K562 (cell line): ENCODE data around the gene SCPEP1. TPM values are rescaled to one million over a fixed set of nuclear protein-coding genes. Genes with fewer than 3 reads are reported as not detected.
A peak's percentile ranks its signal among the peaks of the same experiment; 100 is the strongest.

Experiments used
- BCL6 ChIP-seq: fragments of 250-450 bp; sonication (Bioruptor Pico); IDR thresholded peaks from 2 replicates; pipeline ENCODE4 v1.4.0; 2020
- EGR1 ChIP-seq: fragments of 450-650 bp; conservative IDR thresholded peaks from 2 replicates; pipeline ENCODE4 v1.6.1; 2017; ENCODE audit warnings: mild to moderate bottlenecking
- ETS1 ChIP-seq: conservative IDR thresholded peaks from 2 replicates; pipeline ENCODE4 v1.6.1; 2011; ENCODE audit warnings: low read depth, mild to moderate bottlenecking, low read length; ENCODE audit not compliant: control insufficient read depth
- FIP1L1 ChIP-seq: fragments of 200-400 bp; formaldehyde crosslinking; IDR thresholded peaks from 2 replicates; pipeline ENCODE4 v1.6.1; 2018; ENCODE audit warnings: mild to moderate bottlenecking, low read depth, low read length; ENCODE audit not compliant: poor library complexity, severe bottlenecking
- MGA ChIP-seq: fragments of 450-650 bp; IDR thresholded peaks from 2 replicates; pipeline ENCODE4 v1.6.1; 2016; ENCODE audit warnings: mild to moderate bottlenecking, moderate library complexity
- NCOA1 ChIP-seq: fragments of 450-650 bp; IDR thresholded peaks from 2 replicates; pipeline ENCODE4 v1.6.1; 2016; ENCODE audit warnings: low read depth
- NFRKB ChIP-seq: fragments of 450-650 bp; IDR thresholded peaks from 2 replicates; pipeline ENCODE4 v1.6.1; 2016; ENCODE audit warnings: low read depth
- RBM15 ChIP-seq: fragments of 200-400 bp; formaldehyde crosslinking; IDR thresholded peaks from 2 replicates; pipeline ENCODE4 v1.6.1; 2018; ENCODE audit warnings: mild to moderate bottlenecking, low read length, moderate library complexity; ENCODE audit not compliant: insufficient read depth
- SIN3B ChIP-seq: fragments of 450-650 bp; IDR thresholded peaks from 2 replicates; pipeline ENCODE4 v1.6.1; 2017; ENCODE audit warnings: low read depth, mild to moderate bottlenecking, moderate library complexity
- TEAD1 ChIP-seq, 2 experiments: fragments of 450-650 bp in 1 of 2; sonication (generic) in 1 of 2; formaldehyde crosslinking; IDR thresholded peaks; 2 replicates each; pipeline versions ENCODE4 v1.4.0 to v1.8.0; 2020 to 2022; ENCODE audit warnings: mild to moderate bottlenecking in 2 of 2, missing genetic modification reagents in 1 of 2
- TOE1 ChIP-seq, 2 experiments: fragments of 450-650 bp in 1 of 2; sonication (generic) in 1 of 2; formaldehyde crosslinking in 1 of 2; IDR thresholded peaks; 2 replicates each; pipeline versions ENCODE4 v1.7.1 to v1.8.0; 2016 to 2022; ENCODE audit warnings: borderline replicate concordance in 2 of 2, mild to moderate bottlenecking in 2 of 2, antibody characterized with exemption in 1 of 2, inconsistent platforms in 1 of 2, low read depth in 1 of 2, missing genetic modification reagents in 1 of 2, moderate library complexity in 1 of 2
- ZNF436 ChIP-seq: fragments of 250-450, 450-650 bp; sonication (Bioruptor Pico); formaldehyde crosslinking; IDR thresholded peaks from 2 replicates; pipeline ENCODE4 v1.7.0; 2020; ENCODE audit warnings: mild to moderate bottlenecking
- polyA plus RNA-seq, 8 experiments: library from polyadenylated mRNA; depleted of rRNA in 4 of 8; stranded (reverse) in 5 of 8; unstranded in 3 of 8; fragments of >200 nt; fragmentation: Nextera tagmentation in 2 of 8; fragmentation: Illumina TruSeq in 1 of 8; extraction: Ambion mirVana in 2 of 8; extraction: Trizol in 1 of 8; gene quantifications; 2 replicates each; pipeline versions ENCODE4 v1.2.1 to v1.2.3, GENCODE V29; 2011 to 2014; ENCODE audit warnings: inconsistent platforms in 1 of 8, missing spikeins in 1 of 8
- total RNA-seq, 7 experiments: library from RNA; depleted of rRNA in 6 of 7; stranded (reverse); fragments of >200 nt in 6 of 7; fragmentation: Illumina TruSeq in 2 of 7; extraction: Trizol in 2 of 7; gene quantifications; 2 replicates each; pipeline versions ENCODE4 v1.2.1 to v1.2.3, GENCODE V29; 2011 to 2021; ENCODE audit warnings: low replicate concordance in 1 of 7

SCPEP1 gene
- total and polyA plus RNA-seq, 9 of the 15 experiments (the other 6 are each of a cell fraction or from before 2014, with no cell fraction given): 5.1 to 14.8 (median 7.2) TPM

GRCh38 chr17:56960596-56961538 is 17.1 kb upstream of the SCPEP1 start, which contains the start of gene COIL (continued):
- TF ChIP-seq MGA (no peak; the same call in 1 of the 2 replicates), TEAD1 (CRISPR knock-in tag; IDR thresholded peaks at IDR 0.05) (0 out of 4 replicates have a peak, but pooled peaks of 1 of the 2 experiments have one; percentile 46), FIP1L1 (no peak), NFRKB (peak; percentile 94), TOE1 (IDR thresholded peaks at IDR 0.05; ENCODE audit: borderline replicate concordance) (peak; percentile 79; the same call in 1 of the 2 replicates), TOE1 (CRISPR knock-in tag; IDR thresholded peaks at IDR 0.05; ENCODE audit: borderline replicate concordance, low read depth) (no peak), SIN3B (peak; percentile 92), ZNF436 (CRISPR knock-in tag) (no peak), BCL6 (CRISPR knock-in tag) (no peak), EGR1 (peak; percentile 92), ETS1 (0 out of 2 replicates have a peak, but pooled peaks have one; percentile 42), RBM15 (no peak), NCOA1 (0 out of 2 replicates have a peak, but pooled peaks have one; percentile 27)
